ENCODE results near the gene ARHGAP4.

GRCh38 chrX:153897899-153898298 is 28.2 kb downstream of the ARHGAP4 start:
- TF ChIP-seq SUZ12 (IDR thresholded peaks at IDR 0.05; ENCODE audit: extremely low read depth, insufficient read depth, insufficient read length) = no peak
- no peak for TF ChIP-seq YY1 (IDR thresholded peaks at IDR 0.05; ENCODE audit: insufficient read depth, insufficient read length)
- TF ChIP-seq ZNF274 (IDR thresholded peaks at IDR 0.05; ENCODE audit: low read depth, low read length) = no peak

Data from NT2/D1 (cell line).